ENCODE results near the gene RUNX2.

Gene RUNX2

GRCh38 chr6:45427726-45428125 lies 99.6 kb downstream of the RUNX2 start:
- Mint-ChIP-seq H3K36me3 (ENCODE audit: low read depth) (peaks cover 32% of the 10 kb centered on the region), H3K4me3 (peak overlapping the region; percentile 13), H3K9me3 (no peaks in the 10 kb centered on the region), H3K27ac (peak overlapping the region; percentile 60), H3K4me1 (peaks cover 68% of the 10 kb centered on the region), H3K27me3 (peaks cover 6% of the 10 kb centered on the region)
- no peak for ATAC-seq
- no peak for DNase-seq

GRCh38 chr6:45428727-45429126 lies 100.6 kb downstream of the RUNX2 start:
- no peak for DNase-seq
- Mint-ChIP-seq H3K4me1 (peaks cover 74% of the 10 kb centered on the region), H3K9me3 (no peaks in the 10 kb centered on the region), H3K4me3 (peak overlapping the region; percentile 37), H3K36me3 (ENCODE audit: low read depth) (peaks cover 34% of the 10 kb centered on the region), H3K27me3 (peaks cover 6% of the 10 kb centered on the region), H3K27ac (peak overlapping the region; percentile 60)
- no peak for ATAC-seq

GRCh38 chr6:45430590-45431202 lies 102.6 kb downstream of the RUNX2 start:
- ATAC-seq (no peak), DNase-seq (no peak)
- no peak overlapping the region for H3K4me3 Mint-ChIP-seq
- H3K27me3 Mint-ChIP-seq: peaks cover 6% of the 10 kb centered on the region
- peaks cover 75% of the 10 kb centered on the region for H3K4me1 Mint-ChIP-seq
- H3K36me3 Mint-ChIP-seq (ENCODE audit: low read depth): peaks cover 33% of the 10 kb centered on the region
- H3K9me3 Mint-ChIP-seq: no peaks in the 10 kb centered on the region
- H3K27ac Mint-ChIP-seq: peak overlapping the region; percentile 7

- peaks cover 33% of the 10 kb centered on the region for H3K36me3 Mint-ChIP-seq (ENCODE audit: low read depth)
- peak overlapping the region; percentile 70 for H3K4me3 Mint-ChIP-seq
- H3K9me3 Mint-ChIP-seq: no peaks in the 10 kb centered on the region
- DNase-seq (no peak), ATAC-seq (no peak)
- peak overlapping the region; percentile 74 for H3K27ac Mint-ChIP-seq
- H3K27me3 Mint-ChIP-seq: peaks cover 6% of the 10 kb centered on the region
- peaks cover 78% of the 10 kb centered on the region for H3K4me1 Mint-ChIP-seq
These were observed 103.4 kb downstream of the RUNX2 start for GRCh38 chr6:45431317-45432065.

GRCh38 chr6:45432977-45433376 lies 104.8 kb downstream of the RUNX2 start:
- no peak for DNase-seq
- H3K4me1 Mint-ChIP-seq: peaks cover 86% of the 10 kb centered on the region
- H3K27ac Mint-ChIP-seq: no peak overlapping the region
- peak overlapping the region; percentile 43 for H3K4me3 Mint-ChIP-seq
- H3K27me3 Mint-ChIP-seq: peaks cover 6% of the 10 kb centered on the region
- H3K36me3 Mint-ChIP-seq (ENCODE audit: low read depth): peaks cover 44% of the 10 kb centered on the region
- ATAC-seq: no peak
- no peaks in the 10 kb centered on the region for H3K9me3 Mint-ChIP-seq

- Mint-ChIP-seq H3K9me3 (no peaks in the 10 kb centered on the region), H3K27me3 (peaks cover 5% of the 10 kb centered on the region), H3K36me3 (ENCODE audit: low read depth) (peaks cover 46% of the 10 kb centered on the region), H3K27ac (peak overlapping the region; percentile 73), H3K4me1 (peaks cover 87% of the 10 kb centered on the region), H3K4me3 (peak overlapping the region; percentile 42)
- no peak for ATAC-seq
- no peak for DNase-seq
These were observed 105.6 kb downstream of the RUNX2 start for GRCh38 chr6:45433533-45434380.

- ATAC-seq (no peak), DNase-seq (no peak)
- H3K27me3 Mint-ChIP-seq: peaks cover 3% of the 10 kb centered on the region
- peaks cover 87% of the 10 kb centered on the region for H3K4me1 Mint-ChIP-seq
- peaks cover 44% of the 10 kb centered on the region for H3K36me3 Mint-ChIP-seq (ENCODE audit: low read depth)
- peak overlapping the region; percentile 42 for H3K4me3 Mint-ChIP-seq
- H3K27ac Mint-ChIP-seq: peak overlapping the region; percentile 73
- no peaks in the 10 kb centered on the region for H3K9me3 Mint-ChIP-seq
These were observed 106.2 kb downstream of the RUNX2 start for GRCh38 chr6:45434381-45434700.

GRCh38 chr6:45436544-45437438 lies 108.7 kb downstream of the RUNX2 start:
- peak overlapping the region; percentile 33 for H3K27ac Mint-ChIP-seq
- H3K4me3 Mint-ChIP-seq: peak overlapping the region; percentile 33
- DNase-seq: peak; percentile 31
- H3K27me3 Mint-ChIP-seq: peaks cover 3% of the 10 kb centered on the region
- H3K4me1 Mint-ChIP-seq: peaks cover 86% of the 10 kb centered on the region
- H3K9me3 Mint-ChIP-seq: no peaks in the 10 kb centered on the region
- peak; percentile 95 for ATAC-seq
- H3K36me3 Mint-ChIP-seq (ENCODE audit: low read depth): peaks cover 55% of the 10 kb centered on the region

GRCh38 chr6:45437439-45437815 lies 109.3 kb downstream of the RUNX2 start:
- peak overlapping the region; percentile 5 for H3K4me3 Mint-ChIP-seq
- DNase-seq (no peak), ATAC-seq (no peak)
- peaks cover 3% of the 10 kb centered on the region for H3K27me3 Mint-ChIP-seq
- peak overlapping the region; percentile 20 for H3K27ac Mint-ChIP-seq
- peaks cover 55% of the 10 kb centered on the region for H3K36me3 Mint-ChIP-seq (ENCODE audit: low read depth)
- peaks cover 86% of the 10 kb centered on the region for H3K4me1 Mint-ChIP-seq
- H3K9me3 Mint-ChIP-seq: no peaks in the 10 kb centered on the region

GRCh38 chr6:45438151-45438550 lies 110.0 kb downstream of the RUNX2 start:
- ATAC-seq (no peak), DNase-seq (no peak)
- Mint-ChIP-seq H3K4me1 (peaks cover 84% of the 10 kb centered on the region), H3K27me3 (peaks cover 2% of the 10 kb centered on the region), H3K4me3 (no peak overlapping the region), H3K36me3 (ENCODE audit: low read depth) (peaks cover 58% of the 10 kb centered on the region), H3K27ac (no peak overlapping the region), H3K9me3 (no peaks in the 10 kb centered on the region)

- Mint-ChIP-seq H3K36me3 (ENCODE audit: low read depth) (peaks cover 62% of the 10 kb centered on the region), H3K27ac (no peak overlapping the region), H3K4me3 (no peak overlapping the region), H3K27me3 (peaks cover 2% of the 10 kb centered on the region), H3K4me1 (peaks cover 82% of the 10 kb centered on the region), H3K9me3 (no peaks in the 10 kb centered on the region)
- DNase-seq (no peak), ATAC-seq (no peak)
These were observed 110.8 kb downstream of the RUNX2 start for GRCh38 chr6:45438849-45439406.

- no peak overlapping the region for H3K4me3 Mint-ChIP-seq
- H3K27ac Mint-ChIP-seq: no peak overlapping the region
- ATAC-seq: no peak
- peaks cover 63% of the 10 kb centered on the region for H3K36me3 Mint-ChIP-seq (ENCODE audit: low read depth)
- H3K27me3 Mint-ChIP-seq: no peaks in the 10 kb centered on the region
- DNase-seq: no peak
- H3K4me1 Mint-ChIP-seq: peaks cover 82% of the 10 kb centered on the region
- H3K9me3 Mint-ChIP-seq: no peaks in the 10 kb centered on the region
These were observed 111.3 kb downstream of the RUNX2 start for GRCh38 chr6:45439459-45439858.

GRCh38 chr6:45439861-45440388 lies 111.8 kb downstream of the RUNX2 start:
- H3K4me1 Mint-ChIP-seq: peaks cover 81% of the 10 kb centered on the region
- no peaks in the 10 kb centered on the region for H3K9me3 Mint-ChIP-seq
- no peaks in the 10 kb centered on the region for H3K27me3 Mint-ChIP-seq
- no peak for DNase-seq
- H3K4me3 Mint-ChIP-seq: no peak overlapping the region
- ATAC-seq: no peak
- H3K36me3 Mint-ChIP-seq (ENCODE audit: low read depth): peaks cover 67% of the 10 kb centered on the region
- H3K27ac Mint-ChIP-seq: no peak overlapping the region

All from activated naive CD8-positive, alpha-beta T cell treated with anti-CD3 and anti-CD28 coated beads, Interleukin-2, amount 50 U/mL, for 24 hours (primary cell).